ENCODE results near the gene NTSR2. TPM values are rescaled to one million over a fixed set of nuclear protein-coding genes. Genes with fewer than 3 reads are reported as not detected.

Gene NTSR2, protein sequence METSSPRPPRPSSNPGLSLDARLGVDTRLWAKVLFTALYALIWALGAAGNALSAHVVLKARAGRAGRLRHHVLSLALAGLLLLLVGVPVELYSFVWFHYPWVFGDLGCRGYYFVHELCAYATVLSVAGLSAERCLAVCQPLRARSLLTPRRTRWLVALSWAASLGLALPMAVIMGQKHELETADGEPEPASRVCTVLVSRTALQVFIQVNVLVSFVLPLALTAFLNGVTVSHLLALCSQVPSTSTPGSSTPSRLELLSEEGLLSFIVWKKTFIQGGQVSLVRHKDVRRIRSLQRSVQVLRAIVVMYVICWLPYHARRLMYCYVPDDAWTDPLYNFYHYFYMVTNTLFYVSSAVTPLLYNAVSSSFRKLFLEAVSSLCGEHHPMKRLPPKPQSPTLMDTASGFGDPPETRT
- total RNA-seq, result not detected

DNA sequence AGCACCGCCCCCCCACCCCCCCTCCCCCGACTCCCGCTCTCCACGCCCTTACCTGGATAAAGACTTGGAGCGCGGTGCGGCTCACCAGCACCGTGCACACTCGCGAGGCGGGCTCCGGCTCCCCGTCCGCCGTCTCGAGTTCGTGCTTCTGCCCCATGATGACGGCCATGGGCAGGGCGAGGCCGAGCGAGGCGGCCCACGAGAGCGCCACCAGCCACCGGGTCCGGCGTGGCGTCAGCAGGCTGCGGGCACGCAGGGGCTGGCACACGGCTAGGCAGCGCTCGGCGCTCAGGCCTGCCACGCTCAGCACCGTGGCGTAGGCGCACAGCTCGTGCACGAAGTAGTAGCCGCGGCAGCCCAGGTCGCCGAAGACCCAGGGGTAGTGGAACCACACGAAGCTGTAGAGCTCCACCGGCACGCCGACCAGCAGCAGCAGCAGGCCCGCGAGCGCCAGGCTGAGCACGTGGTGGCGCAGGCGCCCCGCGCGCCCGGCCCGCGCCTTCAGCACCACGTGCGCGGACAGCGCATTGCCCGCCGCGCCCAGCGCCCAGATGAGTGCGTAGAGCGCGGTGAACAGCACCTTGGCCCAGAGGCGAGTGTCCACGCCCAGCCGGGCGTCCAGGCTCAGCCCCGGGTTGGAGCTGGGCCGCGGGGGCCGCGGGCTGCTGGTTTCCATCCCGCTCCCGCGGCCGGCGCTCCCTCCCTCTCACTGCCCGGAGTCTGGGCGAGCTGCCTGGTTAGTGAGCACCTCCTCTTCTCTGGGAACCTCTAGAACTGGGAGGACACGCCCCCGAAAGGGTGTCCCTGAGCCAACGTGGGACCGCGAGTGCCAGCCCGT, at the start of gene NTSR2:
TSS of gene NTSR2 (minus strand) at position 742 of the 838 bp plus-strand sequence. CDS start at position 676, 66 bp downstream.
- DNase-seq, result peak; percentile 21
- TF ChIP-seq POLR2A (IDR thresholded peaks at IDR 0.05), result no peak
- no peak within 1 kb of the TSS for H3K27ac ChIP-seq
- intact Hi-C loops (cut with DNase I; ENCODE audit: low total_unique reads) (no loop called here), in situ Hi-C loops (cut with MboI; ENCODE audit: low pct_ligation_motif_present in 1 of 4, low pct_unique_long_range_greater_than_20kb in 1 of 4, low sequenced_read_pairs in 3 of 4) (no loop called here)
- H3K27me3 ChIP-seq, result peaks cover 24% of the 10 kb centered on the region
- H3K4me1 ChIP-seq, result peaks cover 0 to 7% (median 3%) of the 10 kb centered on the region in 4 donors
- WGBS, 2 donors (ENCODE audit: low coverage in 1 of 2), result 51% methylated on average over 50 of the region's 93 CpGs; no CpG with 5 or more reads in 1 of the 2 donors
- no peak within 1 kb of the TSS for H3K4me3 ChIP-seq
- H3K36me3 ChIP-seq, result no peaks in the 10 kb centered on the region
- H3K9me3 ChIP-seq, result no peaks in the 10 kb centered on the region

GRCh38 chr2:11719230-11719977, 49.4 kb upstream of the NTSR2 start:
- H3K27ac ChIP-seq, result no peak overlapping the region
- in situ Hi-C loops (cut with MboI; ENCODE audit: low pct_ligation_motif_present in 1 of 4, low pct_unique_long_range_greater_than_20kb in 1 of 4, low sequenced_read_pairs in 3 of 4) (no loop called here), intact Hi-C loops (cut with DNase I; ENCODE audit: low total_unique reads) (no loop called here)
- WGBS, 2 donors (ENCODE audit: low coverage in 1 of 2), result 39 to 49% methylated on average over 3 to 6 of the region's 6 CpGs
- peaks cover 17% of the 10 kb centered on the region for H3K27me3 ChIP-seq
- TF ChIP-seq EP300 (IDR thresholded peaks at IDR 0.05; ENCODE audit: low read depth) (no peak), POLR2AphosphoS5 (IDR thresholded peaks at IDR 0.05) (no peak), POLR2A (IDR thresholded peaks at IDR 0.05) (no peak)
- TF ChIP-seq, protein P1, sequence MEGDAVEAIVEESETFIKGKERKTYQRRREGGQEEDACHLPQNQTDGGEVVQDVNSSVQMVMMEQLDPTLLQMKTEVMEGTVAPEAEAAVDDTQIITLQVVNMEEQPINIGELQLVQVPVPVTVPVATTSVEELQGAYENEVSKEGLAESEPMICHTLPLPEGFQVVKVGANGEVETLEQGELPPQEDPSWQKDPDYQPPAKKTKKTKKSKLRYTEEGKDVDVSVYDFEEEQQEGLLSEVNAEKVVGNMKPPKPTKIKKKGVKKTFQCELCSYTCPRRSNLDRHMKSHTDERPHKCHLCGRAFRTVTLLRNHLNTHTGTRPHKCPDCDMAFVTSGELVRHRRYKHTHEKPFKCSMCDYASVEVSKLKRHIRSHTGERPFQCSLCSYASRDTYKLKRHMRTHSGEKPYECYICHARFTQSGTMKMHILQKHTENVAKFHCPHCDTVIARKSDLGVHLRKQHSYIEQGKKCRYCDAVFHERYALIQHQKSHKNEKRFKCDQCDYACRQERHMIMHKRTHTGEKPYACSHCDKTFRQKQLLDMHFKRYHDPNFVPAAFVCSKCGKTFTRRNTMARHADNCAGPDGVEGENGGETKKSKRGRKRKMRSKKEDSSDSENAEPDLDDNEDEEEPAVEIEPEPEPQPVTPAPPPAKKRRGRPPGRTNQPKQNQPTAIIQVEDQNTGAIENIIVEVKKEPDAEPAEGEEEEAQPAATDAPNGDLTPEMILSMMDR (IDR thresholded peaks at IDR 0.05), result no peak
- H3K36me3 ChIP-seq, result no peaks in the 10 kb centered on the region
- no peaks in the 10 kb centered on the region for H3K9me3 ChIP-seq
- no peak for DNase-seq
- H3K4me1 ChIP-seq, result peaks cover 0 to 3% (median 0%) of the 10 kb centered on the region in 4 donors
- no peak overlapping the region for H3K4me3 ChIP-seq

DNA sequence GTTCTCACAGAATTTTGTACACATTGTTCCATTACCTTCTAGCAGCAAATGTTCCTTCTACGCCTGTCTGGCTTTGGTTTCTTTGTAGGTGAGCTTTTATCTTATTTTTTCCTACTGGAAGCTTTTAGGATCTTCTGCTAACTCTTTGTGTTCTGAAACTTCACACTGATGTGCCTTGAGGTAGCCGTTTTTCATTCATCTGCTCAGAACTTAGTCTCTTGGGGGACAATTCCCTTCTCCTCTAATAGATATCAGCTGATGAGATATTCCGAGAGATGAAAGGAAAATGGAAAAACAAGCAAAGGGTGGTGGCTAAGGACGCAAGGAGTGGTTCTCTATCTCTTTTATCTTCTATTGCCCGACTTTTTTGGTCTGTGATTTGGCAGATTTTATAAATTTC, 48.6 kb upstream of the NTSR2 start:
- DNase-seq, result no peak
- H3K9me3 ChIP-seq, result no peaks in the 10 kb centered on the region
- H3K4me1 ChIP-seq, result peaks cover 0 to 3% (median 0%) of the 10 kb centered on the region in 4 donors
- 59 to 74% methylated on average over 4 to 5 of the region's 5 CpGs for WGBS, 2 donors (ENCODE audit: low coverage in 1 of 2)
- peaks cover 17% of the 10 kb centered on the region for H3K27me3 ChIP-seq
- TF ChIP-seq, protein P1 (IDR thresholded peaks at IDR 0.05), result no peak
- TF ChIP-seq EP300 (IDR thresholded peaks at IDR 0.05; ENCODE audit: low read depth) (no peak), POLR2AphosphoS5 (IDR thresholded peaks at IDR 0.05) (no peak)
- H3K27ac ChIP-seq, result no peak overlapping the region
- H3K36me3 ChIP-seq, result no peaks in the 10 kb centered on the region
- no peak overlapping the region for H3K4me3 ChIP-seq
- intact Hi-C loops (cut with DNase I; ENCODE audit: low total_unique reads), result no loop called here
- in situ Hi-C loops (cut with MboI; ENCODE audit: low pct_ligation_motif_present in 1 of 4, low pct_unique_long_range_greater_than_20kb in 1 of 4, low sequenced_read_pairs in 3 of 4), result no loop called here

DNA sequence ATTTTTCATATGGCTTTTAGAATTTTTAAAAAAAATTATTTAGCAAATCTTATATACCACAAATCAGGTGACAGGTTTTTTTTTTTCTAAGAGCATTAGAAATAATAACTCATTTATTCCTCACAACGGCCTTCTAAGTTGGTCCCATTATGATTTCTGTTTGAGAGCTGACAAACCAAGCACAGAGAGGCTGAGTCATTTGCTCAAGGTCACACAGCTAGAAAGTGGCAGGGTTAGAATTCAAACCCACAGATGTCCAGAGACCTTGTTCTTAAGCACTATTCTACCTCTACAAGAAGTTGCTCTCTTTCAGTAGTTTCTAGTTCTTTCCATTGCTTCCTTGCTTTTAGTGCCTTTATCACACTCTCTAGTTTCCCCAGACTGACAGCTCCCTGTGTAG, 47.6 kb upstream of the NTSR2 start:
- intact Hi-C loops (cut with DNase I; ENCODE audit: low total_unique reads), result no loop called here
- Histone ChIP-seq H3K9me3 (no peaks in the 10 kb centered on the region), H3K36me3 (no peaks in the 10 kb centered on the region), H3K4me3 (no peak overlapping the region), H3K4me1 (peaks cover 0 to 3% (median 0%) of the 10 kb centered on the region in 4 donors), H3K27ac (no peak overlapping the region), H3K27me3 (peaks cover 17% of the 10 kb centered on the region)
- 68 to 83% methylated on average over 1 of the region's 1 CpG for WGBS, 2 donors (ENCODE audit: low coverage in 1 of 2)
- no peak for DNase-seq
- TF ChIP-seq POLR2AphosphoS5 (IDR thresholded peaks at IDR 0.05) (no peak), POLR2A (IDR thresholded peaks at IDR 0.05) (no peak), EP300 (IDR thresholded peaks at IDR 0.05; ENCODE audit: low read depth) (no peak)
- TF ChIP-seq, protein P1 (IDR thresholded peaks at IDR 0.05), result no peak
- in situ Hi-C loops (cut with MboI; ENCODE audit: low pct_ligation_motif_present in 1 of 4, low pct_unique_long_range_greater_than_20kb in 1 of 4, low sequenced_read_pairs in 3 of 4), result no loop called here

Measured in transverse colon (tissue), 4 donors.